HEK293 (cell line): Measurements from ENCODE around the gene THEMIS2.

Source experiments
- GLIS2 ChIP-seq: fragments of 450-650 bp; formaldehyde crosslinking; IDR thresholded peaks from 2 replicates; pipeline ENCODE4 v1.5.1; 2016; ENCODE audit warnings: missing biosample characterization, missing genetic modification characterization
- IKZF3 ChIP-seq: fragments of 450-650 bp; IDR thresholded peaks from 2 replicates; pipeline ENCODE4 v1.5.0; 2018; ENCODE audit warnings: missing biosample characterization, mild to moderate bottlenecking, missing genetic modification characterization, moderate library complexity
- SCRT2 ChIP-seq: fragments of 450-650 bp; formaldehyde crosslinking; IDR thresholded peaks from 2 replicates; pipeline ENCODE4 v1.5.1; 2016; ENCODE audit warnings: missing biosample characterization, missing genetic modification characterization
- TCF7L2 ChIP-seq: IDR thresholded peaks from 2 replicates; pipeline ENCODE4 v1.6.1; 2011; ENCODE audit warnings: low read depth, mild to moderate bottlenecking, inconsistent platforms, low read length, moderate library complexity, borderline replicate concordance
- ZBTB8A ChIP-seq: fragments of 450-650 bp; formaldehyde crosslinking; IDR thresholded peaks from 2 replicates; pipeline ENCODE4 v1.5.1; 2016; ENCODE audit warnings: missing biosample characterization, missing genetic modification characterization
- ZNF10 ChIP-seq: fragments of 450-650 bp; formaldehyde crosslinking; IDR thresholded peaks from 2 replicates; pipeline ENCODE4 v1.5.1; 2017; ENCODE audit warnings: missing biosample characterization, missing genetic modification characterization
- ZNF16 ChIP-seq: fragments of 450-650 bp; formaldehyde crosslinking; IDR thresholded peaks from 2 replicates; pipeline ENCODE4 v1.5.1; 2016; ENCODE audit warnings: low read depth, missing biosample characterization, missing genetic modification characterization
- ZNF354C ChIP-seq: fragments of 450-650 bp; formaldehyde crosslinking; IDR thresholded peaks from 2 replicates; pipeline ENCODE4 v1.5.1; 2016; ENCODE audit warnings: missing biosample characterization, missing genetic modification characterization, low read depth, borderline replicate concordance
- ZNF629 ChIP-seq: fragments of 450-650 bp; formaldehyde crosslinking; IDR thresholded peaks from 2 replicates; pipeline ENCODE4 v1.5.1; 2017; ENCODE audit warnings: missing biosample characterization, missing genetic modification characterization
- TF ChIP-seq, protein P1 (sequence below): fragments of 450-650 bp; formaldehyde crosslinking; IDR thresholded peaks from 2 replicates; pipeline ENCODE4 v1.5.1; 2016; ENCODE audit warnings: missing biosample characterization, missing genetic modification characterization
- TF ChIP-seq, protein P2 (sequence below): fragments of 450-650 bp; IDR thresholded peaks from 2 replicates; pipeline ENCODE4 v1.5.1; 2018; ENCODE audit warnings: missing biosample characterization, missing genetic modification characterization
- TF ChIP-seq, protein P3 (sequence below): fragments of 450-650 bp; IDR thresholded peaks from 2 replicates; pipeline ENCODE4 v1.5.1; 2018; ENCODE audit warnings: missing biosample characterization, mild to moderate bottlenecking, missing genetic modification characterization

DNA sequence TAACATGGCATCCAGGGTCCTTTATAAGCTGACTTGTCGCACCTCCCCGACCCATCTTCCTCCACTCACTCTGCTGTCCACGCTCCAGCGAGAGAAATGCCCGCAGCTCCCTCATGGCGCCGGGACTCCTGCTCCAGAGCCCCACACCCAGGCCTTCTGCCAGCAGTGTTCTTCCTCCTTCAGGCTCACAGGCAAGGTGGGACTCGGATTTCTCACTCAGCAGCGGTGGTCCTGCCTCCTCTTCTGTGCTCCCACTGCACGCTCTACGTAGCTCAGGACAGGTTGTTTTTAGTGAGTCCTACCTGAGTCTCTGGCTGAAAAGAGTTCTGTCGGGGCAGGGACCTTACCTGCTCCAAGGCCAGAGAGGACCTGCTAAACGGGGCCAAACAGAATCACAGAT is 11.2 kb downstream of the THEMIS2 start:
- TF ChIP-seq, protein P1, sequence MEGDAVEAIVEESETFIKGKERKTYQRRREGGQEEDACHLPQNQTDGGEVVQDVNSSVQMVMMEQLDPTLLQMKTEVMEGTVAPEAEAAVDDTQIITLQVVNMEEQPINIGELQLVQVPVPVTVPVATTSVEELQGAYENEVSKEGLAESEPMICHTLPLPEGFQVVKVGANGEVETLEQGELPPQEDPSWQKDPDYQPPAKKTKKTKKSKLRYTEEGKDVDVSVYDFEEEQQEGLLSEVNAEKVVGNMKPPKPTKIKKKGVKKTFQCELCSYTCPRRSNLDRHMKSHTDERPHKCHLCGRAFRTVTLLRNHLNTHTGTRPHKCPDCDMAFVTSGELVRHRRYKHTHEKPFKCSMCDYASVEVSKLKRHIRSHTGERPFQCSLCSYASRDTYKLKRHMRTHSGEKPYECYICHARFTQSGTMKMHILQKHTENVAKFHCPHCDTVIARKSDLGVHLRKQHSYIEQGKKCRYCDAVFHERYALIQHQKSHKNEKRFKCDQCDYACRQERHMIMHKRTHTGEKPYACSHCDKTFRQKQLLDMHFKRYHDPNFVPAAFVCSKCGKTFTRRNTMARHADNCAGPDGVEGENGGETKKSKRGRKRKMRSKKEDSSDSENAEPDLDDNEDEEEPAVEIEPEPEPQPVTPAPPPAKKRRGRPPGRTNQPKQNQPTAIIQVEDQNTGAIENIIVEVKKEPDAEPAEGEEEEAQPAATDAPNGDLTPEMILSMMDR = no peak
- no peak for TF ChIP-seq ZBTB8A (tag by site-specific recombination)
- TF ChIP-seq IKZF3 (tag by site-specific recombination) = no peak
- no peak for TF ChIP-seq SCRT2 (tag by site-specific recombination)
- no peak for TF ChIP-seq ZNF10 (tag by site-specific recombination)
- TF ChIP-seq ZNF629 (tag by site-specific recombination) = no peak
- TF ChIP-seq, protein P2, sequence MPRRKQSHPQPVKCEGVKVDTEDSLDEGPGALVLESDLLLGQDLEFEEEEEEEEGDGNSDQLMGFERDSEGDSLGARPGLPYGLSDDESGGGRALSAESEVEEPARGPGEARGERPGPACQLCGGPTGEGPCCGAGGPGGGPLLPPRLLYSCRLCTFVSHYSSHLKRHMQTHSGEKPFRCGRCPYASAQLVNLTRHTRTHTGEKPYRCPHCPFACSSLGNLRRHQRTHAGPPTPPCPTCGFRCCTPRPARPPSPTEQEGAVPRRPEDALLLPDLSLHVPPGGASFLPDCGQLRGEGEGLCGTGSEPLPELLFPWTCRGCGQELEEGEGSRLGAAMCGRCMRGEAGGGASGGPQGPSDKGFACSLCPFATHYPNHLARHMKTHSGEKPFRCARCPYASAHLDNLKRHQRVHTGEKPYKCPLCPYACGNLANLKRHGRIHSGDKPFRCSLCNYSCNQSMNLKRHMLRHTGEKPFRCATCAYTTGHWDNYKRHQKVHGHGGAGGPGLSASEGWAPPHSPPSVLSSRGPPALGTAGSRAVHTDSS = no peak
- TF ChIP-seq TCF7L2 = no peak
- no peak for TF ChIP-seq ZNF16 (tag by site-specific recombination)
- no peak for TF ChIP-seq ZNF354C
- TF ChIP-seq, protein P3, sequence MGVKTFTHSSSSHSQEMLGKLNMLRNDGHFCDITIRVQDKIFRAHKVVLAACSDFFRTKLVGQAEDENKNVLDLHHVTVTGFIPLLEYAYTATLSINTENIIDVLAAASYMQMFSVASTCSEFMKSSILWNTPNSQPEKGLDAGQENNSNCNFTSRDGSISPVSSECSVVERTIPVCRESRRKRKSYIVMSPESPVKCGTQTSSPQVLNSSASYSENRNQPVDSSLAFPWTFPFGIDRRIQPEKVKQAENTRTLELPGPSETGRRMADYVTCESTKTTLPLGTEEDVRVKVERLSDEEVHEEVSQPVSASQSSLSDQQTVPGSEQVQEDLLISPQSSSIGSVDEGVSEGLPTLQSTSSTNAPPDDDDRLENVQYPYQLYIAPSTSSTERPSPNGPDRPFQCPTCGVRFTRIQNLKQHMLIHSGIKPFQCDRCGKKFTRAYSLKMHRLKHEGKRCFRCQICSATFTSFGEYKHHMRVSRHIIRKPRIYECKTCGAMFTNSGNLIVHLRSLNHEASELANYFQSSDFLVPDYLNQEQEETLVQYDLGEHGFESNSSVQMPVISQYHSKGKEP (tag by site-specific recombination) = no peak
- TF ChIP-seq GLIS2 (tag by site-specific recombination) = no peak
